Measurements from ENCODE around the gene TNNT1.

Gene TNNT1

GRCh38 chr19:55097864-55098715 lies 50.9 kb downstream of the TNNT1 start:
- H3K4me3 ChIP-seq (ENCODE audit: insufficient read depth, low read depth, low read length): no peak overlapping the region
- no peaks in the 10 kb centered on the region for H3K27me3 ChIP-seq (ENCODE audit: control insufficient read depth, insufficient read depth, low read length, poor library complexity, severe bottlenecking)
- no peak overlapping the region for H3K27ac ChIP-seq (ENCODE audit: insufficient read depth, low read depth, low read length, poor library complexity, severe bottlenecking)
- H3K9me3 ChIP-seq (ENCODE audit: control insufficient read depth, low read length): no peaks in the 10 kb centered on the region
- WGBS, 2 experiments: 94 to 95% methylated on average over 23 of the region's 23 CpGs
- no peaks in the 10 kb centered on the region for H3K4me1 ChIP-seq (ENCODE audit: control insufficient read depth, insufficient read depth, low read length)
- H3K36me3 ChIP-seq (ENCODE audit: control insufficient read depth, insufficient read depth, low read length): peaks cover 4% of the 10 kb centered on the region

GRCh38 chr19:55096061-55096701 lies 52.8 kb downstream of the TNNT1 start:
- H3K9me3 ChIP-seq (ENCODE audit: control insufficient read depth, low read length): no peaks in the 10 kb centered on the region

GRCh38 chr19:55095260-55096060 lies 53.5 kb downstream of the TNNT1 start:
- peaks cover 10% of the 10 kb centered on the region for H3K36me3 ChIP-seq (ENCODE audit: control insufficient read depth, insufficient read depth, low read length)

More at GRCh38 chr19:55096061-55096701, 52.8 kb downstream of the TNNT1 start:
- Histone ChIP-seq H3K4me1 (ENCODE audit: control insufficient read depth, insufficient read depth, low read length) (peaks cover 6% of the 10 kb centered on the region), H3K36me3 (ENCODE audit: control insufficient read depth, insufficient read depth, low read length) (peaks cover 5% of the 10 kb centered on the region), H3K27ac (ENCODE audit: insufficient read depth, low read depth, low read length, poor library complexity, severe bottlenecking) (no peak overlapping the region), H3K27me3 (ENCODE audit: control insufficient read depth, insufficient read depth, low read length, poor library complexity, severe bottlenecking) (no peaks in the 10 kb centered on the region), H3K4me3 (ENCODE audit: insufficient read depth, low read depth, low read length) (no peak overlapping the region)
- WGBS, 2 experiments: 79% methylated on average over 23 of the region's 23 CpGs

GRCh38 chr19:55094456-55095259 lies 54.3 kb downstream of the TNNT1 start:
- Histone ChIP-seq H3K36me3 (ENCODE audit: control insufficient read depth, insufficient read depth, low read length) (peaks cover 10% of the 10 kb centered on the region), H3K9me3 (ENCODE audit: control insufficient read depth, low read length) (no peaks in the 10 kb centered on the region), H3K4me1 (ENCODE audit: control insufficient read depth, insufficient read depth, low read length) (peaks cover 6% of the 10 kb centered on the region), H3K4me3 (ENCODE audit: insufficient read depth, low read depth, low read length) (no peak overlapping the region), H3K27ac (ENCODE audit: insufficient read depth, low read depth, low read length, poor library complexity, severe bottlenecking) (no peak overlapping the region), H3K27me3 (ENCODE audit: control insufficient read depth, insufficient read depth, low read length, poor library complexity, severe bottlenecking) (no peaks in the 10 kb centered on the region)
- 83 to 89% methylated on average over 32 of the region's 32 CpGs for WGBS, 2 experiments

More at GRCh38 chr19:55095260-55096060, 53.5 kb downstream of the TNNT1 start:
- H3K9me3 ChIP-seq (ENCODE audit: control insufficient read depth, low read length): no peaks in the 10 kb centered on the region
- H3K27me3 ChIP-seq (ENCODE audit: control insufficient read depth, insufficient read depth, low read length, poor library complexity, severe bottlenecking): no peaks in the 10 kb centered on the region
- H3K4me1 ChIP-seq (ENCODE audit: control insufficient read depth, insufficient read depth, low read length): peaks cover 6% of the 10 kb centered on the region
- no peak overlapping the region for H3K4me3 ChIP-seq (ENCODE audit: insufficient read depth, low read depth, low read length)
- H3K27ac ChIP-seq (ENCODE audit: insufficient read depth, low read depth, low read length, poor library complexity, severe bottlenecking): no peak overlapping the region
- 91% methylated on average over 23 of the region's 23 CpGs for WGBS, 2 experiments

DNA sequence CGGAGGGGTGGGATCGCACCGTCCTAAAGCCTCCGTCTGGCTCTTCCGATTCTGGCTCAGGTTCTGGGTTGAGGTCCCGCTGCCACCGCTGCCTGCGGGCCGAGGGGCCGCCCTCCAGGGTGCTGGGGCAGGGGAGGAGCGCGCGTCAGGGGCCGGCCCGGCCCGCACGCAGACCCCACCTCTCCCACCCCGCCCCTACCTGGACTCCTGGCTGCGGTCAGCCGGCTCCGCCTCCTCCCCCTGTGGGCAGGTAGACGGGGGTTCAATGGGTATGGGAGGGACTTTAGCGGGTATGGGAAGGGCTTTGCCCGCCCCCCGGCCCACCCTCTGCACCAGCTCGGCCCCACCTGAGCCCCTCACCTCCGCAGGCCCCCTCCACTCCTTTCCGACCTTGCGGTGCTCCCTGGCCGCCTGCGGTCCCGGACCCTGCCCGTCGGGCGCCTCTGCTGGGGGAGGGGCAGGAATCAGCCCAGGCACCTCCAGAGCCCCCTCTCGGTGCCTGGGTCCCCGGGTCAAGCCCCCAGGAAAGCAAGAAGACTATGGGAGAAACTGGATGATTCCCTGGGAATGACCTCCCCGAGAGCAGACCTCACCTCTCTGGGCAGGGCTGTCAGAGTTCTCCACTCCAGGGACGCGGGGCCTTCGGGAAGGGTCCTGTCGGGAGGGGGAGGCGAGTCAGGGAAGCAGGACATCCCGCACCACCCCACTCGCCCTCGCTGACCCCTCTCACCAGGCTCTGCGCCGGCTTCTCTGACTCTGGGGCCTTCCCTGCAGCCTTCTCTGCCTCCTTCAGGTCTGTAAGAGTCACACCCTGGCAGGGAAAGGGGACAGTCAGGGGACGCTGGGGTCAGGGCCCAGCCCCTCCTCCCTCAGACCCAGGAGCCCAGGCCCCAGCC lies 56.3 kb downstream of the TNNT1 start:
- Histone ChIP-seq H3K36me3 (ENCODE audit: control insufficient read depth, insufficient read depth, low read length) (peaks cover 10% of the 10 kb centered on the region), H3K4me1 (ENCODE audit: control insufficient read depth, insufficient read depth, low read length) (peaks cover 11% of the 10 kb centered on the region), H3K27me3 (ENCODE audit: control insufficient read depth, insufficient read depth, low read length, poor library complexity, severe bottlenecking) (no peaks in the 10 kb centered on the region), H3K27ac (ENCODE audit: insufficient read depth, low read depth, low read length, poor library complexity, severe bottlenecking) (no peak overlapping the region), H3K9me3 (ENCODE audit: control insufficient read depth, low read length) (no peaks in the 10 kb centered on the region), H3K4me3 (ENCODE audit: insufficient read depth, low read depth, low read length) (no peak overlapping the region)
- 77 to 84% methylated on average over 49 of the region's 49 CpGs for WGBS, 2 experiments

DNA sequence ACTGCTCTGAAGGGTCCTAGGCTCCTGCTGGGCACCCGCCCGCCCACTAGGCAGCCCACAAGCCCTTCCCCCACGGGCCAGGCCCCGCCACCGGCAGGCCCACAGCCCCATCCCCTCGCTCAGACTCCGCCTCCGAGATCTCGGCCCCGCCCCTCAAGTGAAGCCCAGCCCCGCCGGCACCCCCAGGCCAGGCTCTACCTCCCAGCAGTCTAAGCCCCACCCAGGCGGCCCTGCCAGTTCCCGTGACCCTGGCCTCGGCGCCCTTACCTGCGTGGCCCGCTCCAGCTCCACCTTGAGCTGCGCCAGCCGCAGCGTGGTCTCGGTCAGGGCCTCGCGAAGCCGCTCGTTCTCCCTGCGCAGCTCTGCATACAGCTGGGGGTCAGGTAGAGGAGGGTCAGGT lies 57.1 kb downstream of the TNNT1 start:
- Histone ChIP-seq H3K4me3 (ENCODE audit: insufficient read depth, low read depth, low read length) (no peak overlapping the region), H3K27me3 (ENCODE audit: control insufficient read depth, insufficient read depth, low read length, poor library complexity, severe bottlenecking) (no peaks in the 10 kb centered on the region), H3K9me3 (ENCODE audit: control insufficient read depth, low read length) (no peaks in the 10 kb centered on the region), H3K27ac (ENCODE audit: insufficient read depth, low read depth, low read length, poor library complexity, severe bottlenecking) (no peak overlapping the region), H3K4me1 (ENCODE audit: control insufficient read depth, insufficient read depth, low read length) (peaks cover 11% of the 10 kb centered on the region), H3K36me3 (ENCODE audit: control insufficient read depth, insufficient read depth, low read length) (peaks cover 10% of the 10 kb centered on the region)
- WGBS, 2 experiments: 71 to 73% methylated on average over 27 of the region's 27 CpGs

GRCh38 chr19:55091126-55091910 lies 57.7 kb downstream of the TNNT1 start:
- H3K27ac ChIP-seq (ENCODE audit: insufficient read depth, low read depth, low read length, poor library complexity, severe bottlenecking): no peak overlapping the region
- peaks cover 10% of the 10 kb centered on the region for H3K36me3 ChIP-seq (ENCODE audit: control insufficient read depth, insufficient read depth, low read length)
- H3K27me3 ChIP-seq (ENCODE audit: control insufficient read depth, insufficient read depth, low read length, poor library complexity, severe bottlenecking): peaks cover 3% of the 10 kb centered on the region
- peaks cover 11% of the 10 kb centered on the region for H3K4me1 ChIP-seq (ENCODE audit: control insufficient read depth, insufficient read depth, low read length)
- H3K4me3 ChIP-seq (ENCODE audit: insufficient read depth, low read depth, low read length): no peak overlapping the region
- H3K9me3 ChIP-seq (ENCODE audit: control insufficient read depth, low read length): no peaks in the 10 kb centered on the region
- WGBS, 2 experiments: 92 to 94% methylated on average over 32 of the region's 32 CpGs

DNA sequence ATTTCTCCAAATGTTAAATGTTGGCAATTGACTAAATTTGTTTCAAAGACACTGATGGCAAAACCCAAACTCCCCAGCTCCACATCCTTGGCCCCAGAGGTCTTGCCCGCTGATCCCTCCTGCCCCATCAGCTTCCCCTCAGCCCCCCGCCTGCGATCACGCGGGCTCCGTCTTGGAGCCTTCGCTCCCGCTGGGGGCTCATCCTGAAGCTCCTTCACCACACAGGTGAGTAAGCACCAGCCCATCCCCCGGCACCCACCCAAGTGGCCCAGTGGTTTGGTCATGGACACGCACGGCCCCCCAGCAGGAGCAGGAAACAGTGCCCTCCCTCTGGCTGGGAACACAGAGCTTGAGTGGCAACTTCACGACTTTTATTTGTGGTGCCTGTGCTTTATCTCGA lies 58.4 kb downstream of the TNNT1 start:
- H3K4me3 ChIP-seq (ENCODE audit: insufficient read depth, low read depth, low read length): no peak overlapping the region
- no peak overlapping the region for H3K27ac ChIP-seq (ENCODE audit: insufficient read depth, low read depth, low read length, poor library complexity, severe bottlenecking)
- peaks cover 17% of the 10 kb centered on the region for H3K4me1 ChIP-seq (ENCODE audit: control insufficient read depth, insufficient read depth, low read length)
- H3K36me3 ChIP-seq (ENCODE audit: control insufficient read depth, insufficient read depth, low read length): peaks cover 10% of the 10 kb centered on the region
- H3K27me3 ChIP-seq (ENCODE audit: control insufficient read depth, insufficient read depth, low read length, poor library complexity, severe bottlenecking): peaks cover 10% of the 10 kb centered on the region
- WGBS, 2 experiments: 91 to 93% methylated on average over 13 of the region's 13 CpGs
- H3K9me3 ChIP-seq (ENCODE audit: control insufficient read depth, low read length): no peaks in the 10 kb centered on the region

All from ectodermal cell (in vitro differentiated cells).